ENCODE results near the gene TCL1B.

GRCh38 chr14:95703341-95703740 is 17.1 kb downstream of the TCL1B start:
- TF ChIP-seq RARB (CRISPR knock-in tag; IDR thresholded peaks at IDR 0.05): no peak
- no peak for TF ChIP-seq TSHZ2 (CRISPR knock-in tag; IDR thresholded peaks at IDR 0.05)
- no peak for TF ChIP-seq ZC3H10 (CRISPR knock-in tag; IDR thresholded peaks at IDR 0.05)

Data from SK-N-SH treated with all-trans-retinoic acid at 6 μM for 48 hours (cell line).